ENCODE data around the gene GPBP1L1. TPM values are rescaled to one million over a fixed set of nuclear protein-coding genes. Genes with fewer than 3 reads are reported as not detected.

GPBP1L1 gene
- total RNA-seq, 1 donor from 2014 or later: 99.3 TPM

DNA sequence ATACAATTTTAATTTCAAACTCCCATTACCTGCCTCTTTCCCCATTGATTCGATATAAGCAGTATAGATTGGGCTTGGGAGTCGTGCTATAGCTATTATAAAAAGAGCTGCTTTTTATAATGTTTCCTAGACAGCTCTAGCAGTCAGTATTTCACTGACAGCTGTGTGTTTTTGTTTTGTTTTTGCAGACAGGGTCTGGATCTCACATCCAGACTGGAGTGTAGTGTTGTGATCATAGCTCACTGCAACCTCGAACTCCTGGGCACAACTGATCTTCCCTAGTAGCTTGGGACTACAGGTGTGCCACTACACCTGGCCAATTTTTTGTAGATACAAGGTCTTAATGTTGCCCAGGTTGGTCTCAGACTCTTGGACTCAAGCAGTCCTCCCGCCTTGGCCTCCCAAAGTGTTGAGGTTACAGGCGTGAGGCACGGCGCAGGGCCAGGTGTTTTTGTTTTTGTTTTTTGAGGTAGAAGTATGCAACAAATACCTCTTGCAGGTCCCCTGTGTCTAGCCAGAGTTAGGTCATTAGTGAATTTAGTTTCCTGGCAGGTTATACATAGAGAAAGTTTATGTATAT, 100.7 kb downstream of the GPBP1L1 start:
- Mint-ChIP-seq H3K9me3 (no peaks in the 10 kb centered on the region), H3K4me1 (ENCODE audit: low read depth) (peaks cover 29% of the 10 kb centered on the region), H3K36me3 (ENCODE audit: low read depth) (peaks cover 5% of the 10 kb centered on the region), H3K4me3 (peak overlapping the region; percentile 100), H3K27me3 (ENCODE audit: insufficient read depth) (no peaks in the 10 kb centered on the region), H3K27ac (peak overlapping the region; percentile 98)
- intact Hi-C loops (cut with micrococcal nuclease): loop anchor here (1.0 to 10.0 kb wide), 5 partner anchors 165 to 851 kb away; partner anchors contain the start of genes BTBD19, DYNLT4, IPP and KIF2C
- DNase-seq (ENCODE audit: low spot score): no peak

- H3K27me3 Mint-ChIP-seq (ENCODE audit: insufficient read depth): no peaks in the 10 kb centered on the region
- H3K27ac Mint-ChIP-seq: peak overlapping the region; percentile 98
- peaks cover 29% of the 10 kb centered on the region for H3K4me1 Mint-ChIP-seq (ENCODE audit: low read depth)
- peak overlapping the region; percentile 100 for H3K4me3 Mint-ChIP-seq
- DNase-seq (ENCODE audit: low spot score): no peak
- H3K36me3 Mint-ChIP-seq (ENCODE audit: low read depth): peaks cover 5% of the 10 kb centered on the region
- H3K9me3 Mint-ChIP-seq: no peaks in the 10 kb centered on the region
- intact Hi-C loops (cut with micrococcal nuclease): loop anchor here (2.0 to 10.0 kb wide), 4 partner anchors 257 to 850 kb away; partner anchors contain the start of genes BTBD19, DYNLT4, KIF2C and PLK3
Measured at GRCh38 chr1:45585110-45585426, 101.3 kb downstream of the GPBP1L1 start.

DNA sequence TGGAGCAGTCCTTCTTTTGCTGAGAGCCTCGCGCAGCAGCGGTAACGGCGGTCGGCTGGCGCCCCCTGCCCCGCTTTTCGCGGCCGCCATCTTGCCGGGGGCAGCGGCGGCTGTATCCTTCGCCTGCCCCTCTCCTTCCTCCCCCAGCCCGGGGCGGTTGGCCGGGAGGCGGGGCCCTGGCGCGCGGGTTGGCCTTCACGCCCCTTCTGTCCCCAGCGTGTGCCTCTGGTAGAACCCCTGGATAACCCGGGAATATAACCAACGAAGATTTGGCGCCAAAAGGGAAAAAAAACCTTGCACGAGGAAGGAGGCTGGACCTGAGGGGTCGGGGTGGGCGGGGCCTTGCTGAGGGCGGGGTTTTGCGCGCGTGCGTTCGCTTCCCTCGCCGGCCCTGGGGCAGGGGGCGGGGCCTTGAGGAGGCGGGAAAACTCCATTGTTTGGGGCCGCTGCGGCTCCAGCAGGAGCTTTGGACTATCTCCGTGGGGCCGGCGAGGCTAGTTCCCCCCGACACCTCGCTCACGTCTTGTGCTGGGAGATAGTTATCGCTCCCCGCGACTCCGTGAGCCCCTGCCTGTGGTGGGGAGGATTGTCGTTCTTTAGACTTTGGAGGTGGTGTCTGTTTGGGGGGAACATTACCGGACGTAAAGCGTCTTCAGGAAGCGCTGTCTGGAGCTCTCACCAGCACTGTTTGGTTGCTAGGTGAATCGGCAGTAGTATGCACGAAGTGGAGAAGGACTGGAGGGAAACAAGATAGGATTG, 101.8 kb downstream of the GPBP1L1 start:
- peak overlapping the region; percentile 100 for H3K4me3 Mint-ChIP-seq
- H3K27ac Mint-ChIP-seq: peak overlapping the region; percentile 98
- H3K4me1 Mint-ChIP-seq (ENCODE audit: low read depth): peaks cover 29% of the 10 kb centered on the region
- intact Hi-C loops (cut with micrococcal nuclease): loop anchor here (1.0 to 10.0 kb wide), 12 partner anchors 33 to 910 kb away; partner anchors contain the start of genes ARMH1, BTBD19, DYNLT4 and KIF2C
- H3K27me3 Mint-ChIP-seq (ENCODE audit: insufficient read depth): no peaks in the 10 kb centered on the region
- H3K36me3 Mint-ChIP-seq (ENCODE audit: low read depth): peaks cover 5% of the 10 kb centered on the region
- DNase-seq (ENCODE audit: low spot score): peak; percentile 82
- no peaks in the 10 kb centered on the region for H3K9me3 Mint-ChIP-seq

- Mint-ChIP-seq H3K36me3 (ENCODE audit: low read depth) (peaks cover 5% of the 10 kb centered on the region), H3K27ac (peak within 1 kb of the TSS; percentile 98), H3K9me3 (no peaks in the 10 kb centered on the region), H3K4me1 (ENCODE audit: low read depth) (peaks cover 29% of the 10 kb centered on the region), H3K4me3 (peak within 1 kb of the TSS; percentile 100), H3K27me3 (ENCODE audit: insufficient read depth) (no peaks in the 10 kb centered on the region)
- peak; percentile 91 for DNase-seq (ENCODE audit: low spot score)
- intact Hi-C loops (cut with micrococcal nuclease): loop anchor here (1.0 to 10.0 kb wide), 17 partner anchors 14 to 910 kb away; partner anchors contain the start of genes ARMH1, BTBD19, CCDC163 and DYNLT4
Measured at GRCh38 chr1:45583666-45584350, 102.5 kb downstream of the GPBP1L1 start, which contains the start of gene NASP. TSS of gene NASP (plus strand) at chr1:45584041. CDS start at chr1:45584147, 106 bp downstream.

GRCh38 chr1:45583264-45583665, 103.1 kb downstream of the GPBP1L1 start:
- intact Hi-C loops (cut with micrococcal nuclease): loop anchor here (1.0 to 10.0 kb wide), 8 partner anchors 13 to 848 kb away; partner anchors contain the start of genes BTBD19, CCDC163, DYNLT4 and KIF2C
- H3K4me3 Mint-ChIP-seq: peak overlapping the region; percentile 100
- H3K27ac Mint-ChIP-seq: peak overlapping the region; percentile 98
- H3K27me3 Mint-ChIP-seq (ENCODE audit: insufficient read depth): no peaks in the 10 kb centered on the region
- DNase-seq (ENCODE audit: low spot score): peak; percentile 93
- H3K36me3 Mint-ChIP-seq (ENCODE audit: low read depth): peaks cover 5% of the 10 kb centered on the region
- H3K9me3 Mint-ChIP-seq: no peaks in the 10 kb centered on the region
- H3K4me1 Mint-ChIP-seq (ENCODE audit: low read depth): peaks cover 29% of the 10 kb centered on the region

Other genes starting within 250 kb of the GPBP1L1 start
- gene TESK2, start 195.4 kb downstream of the GPBP1L1 start, total RNA-seq: 1.4 and 1.6 TPM in 2 replicates
- 3.5 and 4.5 TPM in 2 replicates for gene CCDC163, start 186.5 kb downstream of the GPBP1L1 start, total RNA-seq
- gene MMACHC, start 186.2 kb downstream of the GPBP1L1 start, total RNA-seq: 10.4 and 10.6 TPM in 2 replicates
- 635 and 655 TPM in 2 replicates for gene PRDX1, start 164.6 kb downstream of the GPBP1L1 start, total RNA-seq
- 192 and 194 TPM in 2 replicates for gene AKR1A1, start 135.7 kb downstream of the GPBP1L1 start, total RNA-seq
- gene NASP, start 102.5 kb downstream of the GPBP1L1 start, total RNA-seq: 250 and 251 TPM in 2 replicates
- 2.5 and 2.8 TPM in 2 replicates for gene CCDC17, start 62.5 kb downstream of the GPBP1L1 start, total RNA-seq
- 30.0 and 33.0 TPM in 2 replicates for gene TMEM69, start 1.6 kb upstream of the GPBP1L1 start, total RNA-seq
- 12.3 and 13.9 TPM in 2 replicates for gene IPP, start 64.1 kb upstream of the GPBP1L1 start, total RNA-seq
- 32.0 and 37.2 TPM in 2 replicates for gene MAST2, start 117.1 kb upstream of the GPBP1L1 start, total RNA-seq